Measurements from ENCODE around the gene APMAP.

APMAP gene

DNA sequence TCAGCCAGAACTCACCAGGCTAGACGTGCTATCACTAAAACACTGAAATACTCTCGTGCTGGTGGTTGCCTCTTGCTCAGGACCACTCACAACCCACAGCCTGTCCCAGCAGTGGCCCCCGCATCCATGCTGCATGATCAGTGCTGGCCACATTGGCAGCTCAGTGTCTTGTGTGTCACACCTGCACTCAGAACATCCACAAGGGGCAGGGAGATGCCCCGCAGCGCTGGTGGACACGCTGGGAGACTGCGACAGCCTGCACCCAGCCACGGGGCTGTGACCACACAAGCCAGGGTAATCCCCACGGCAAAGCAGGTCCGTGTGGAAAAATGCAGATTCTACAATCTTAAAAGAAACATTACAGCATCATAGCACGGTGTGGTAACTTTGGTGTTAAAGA is 23.9 kb upstream of the APMAP start:
- no peaks in the 10 kb centered on the region for H3K9me3 ChIP-seq (ENCODE audit: severe bottlenecking)
- no peak for TF ChIP-seq CTCF (IDR thresholded peaks at IDR 0.05; ENCODE audit: poor library complexity, severe bottlenecking)
- ATAC-seq (ENCODE audit: low read depth) (no peak), DNase-seq (ENCODE audit: low spot score) (peak; percentile 35)
- H3K4me1 ChIP-seq (ENCODE audit: insufficient read depth, poor library complexity, severe bottlenecking): peaks cover 6% of the 10 kb centered on the region
- H3K27ac ChIP-seq (ENCODE audit: poor library complexity, severe bottlenecking): no peak overlapping the region
- H3K4me3 ChIP-seq (ENCODE audit: severe bottlenecking): no peak overlapping the region
- H3K36me3 ChIP-seq (ENCODE audit: low read depth): no peaks in the 10 kb centered on the region
- H3K27me3 ChIP-seq (ENCODE audit: insufficient read depth, poor library complexity, severe bottlenecking): no peaks in the 10 kb centered on the region

- DNase-seq (ENCODE audit: low spot score): peak; percentile 21
- no peak overlapping the region for H3K27ac ChIP-seq (ENCODE audit: poor library complexity, severe bottlenecking)
- H3K4me1 ChIP-seq (ENCODE audit: insufficient read depth, poor library complexity, severe bottlenecking): peaks cover 6% of the 10 kb centered on the region
- H3K4me3 ChIP-seq (ENCODE audit: severe bottlenecking): no peak overlapping the region
- H3K9me3 ChIP-seq (ENCODE audit: severe bottlenecking): no peaks in the 10 kb centered on the region
- H3K27me3 ChIP-seq (ENCODE audit: insufficient read depth, poor library complexity, severe bottlenecking): no peaks in the 10 kb centered on the region
- no peaks in the 10 kb centered on the region for H3K36me3 ChIP-seq (ENCODE audit: low read depth)
- ATAC-seq (ENCODE audit: low read depth): no peak
- TF ChIP-seq CTCF (IDR thresholded peaks at IDR 0.05; ENCODE audit: poor library complexity, severe bottlenecking): no peak
These were observed 23.4 kb upstream of the APMAP start for GRCh38 chr20:25015986-25016385.

DNA sequence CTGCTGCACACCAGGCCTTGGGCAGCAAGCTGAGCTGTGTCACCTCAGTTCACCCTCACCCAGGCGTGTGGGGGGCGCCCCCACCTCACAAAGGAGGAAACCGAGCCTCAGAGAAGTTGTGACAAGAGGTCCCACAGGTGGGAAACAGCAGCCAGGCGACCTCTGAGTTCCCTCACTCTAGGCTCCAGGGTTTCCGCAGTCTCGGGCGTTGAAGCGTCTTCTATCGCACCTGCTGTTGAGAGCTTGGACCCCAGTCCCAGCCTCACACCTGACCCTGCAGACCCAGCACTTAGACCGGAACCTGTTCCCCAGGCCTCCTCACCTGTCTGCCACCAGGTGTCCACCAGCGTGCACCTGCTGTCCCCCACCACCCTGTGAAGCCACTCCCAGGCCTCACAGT is 22.3 kb upstream of the APMAP start:
- Histone ChIP-seq H3K27me3 (ENCODE audit: insufficient read depth, poor library complexity, severe bottlenecking) (no peaks in the 10 kb centered on the region), H3K4me3 (ENCODE audit: severe bottlenecking) (no peak overlapping the region), H3K9me3 (ENCODE audit: severe bottlenecking) (no peaks in the 10 kb centered on the region), H3K27ac (ENCODE audit: poor library complexity, severe bottlenecking) (no peak overlapping the region), H3K4me1 (ENCODE audit: insufficient read depth, poor library complexity, severe bottlenecking) (peaks cover 6% of the 10 kb centered on the region), H3K36me3 (ENCODE audit: low read depth) (no peaks in the 10 kb centered on the region)
- ATAC-seq (ENCODE audit: low read depth): no peak
- no peak for TF ChIP-seq CTCF (IDR thresholded peaks at IDR 0.05; ENCODE audit: poor library complexity, severe bottlenecking)
- DNase-seq (ENCODE audit: low spot score): peak; percentile 51

DNA sequence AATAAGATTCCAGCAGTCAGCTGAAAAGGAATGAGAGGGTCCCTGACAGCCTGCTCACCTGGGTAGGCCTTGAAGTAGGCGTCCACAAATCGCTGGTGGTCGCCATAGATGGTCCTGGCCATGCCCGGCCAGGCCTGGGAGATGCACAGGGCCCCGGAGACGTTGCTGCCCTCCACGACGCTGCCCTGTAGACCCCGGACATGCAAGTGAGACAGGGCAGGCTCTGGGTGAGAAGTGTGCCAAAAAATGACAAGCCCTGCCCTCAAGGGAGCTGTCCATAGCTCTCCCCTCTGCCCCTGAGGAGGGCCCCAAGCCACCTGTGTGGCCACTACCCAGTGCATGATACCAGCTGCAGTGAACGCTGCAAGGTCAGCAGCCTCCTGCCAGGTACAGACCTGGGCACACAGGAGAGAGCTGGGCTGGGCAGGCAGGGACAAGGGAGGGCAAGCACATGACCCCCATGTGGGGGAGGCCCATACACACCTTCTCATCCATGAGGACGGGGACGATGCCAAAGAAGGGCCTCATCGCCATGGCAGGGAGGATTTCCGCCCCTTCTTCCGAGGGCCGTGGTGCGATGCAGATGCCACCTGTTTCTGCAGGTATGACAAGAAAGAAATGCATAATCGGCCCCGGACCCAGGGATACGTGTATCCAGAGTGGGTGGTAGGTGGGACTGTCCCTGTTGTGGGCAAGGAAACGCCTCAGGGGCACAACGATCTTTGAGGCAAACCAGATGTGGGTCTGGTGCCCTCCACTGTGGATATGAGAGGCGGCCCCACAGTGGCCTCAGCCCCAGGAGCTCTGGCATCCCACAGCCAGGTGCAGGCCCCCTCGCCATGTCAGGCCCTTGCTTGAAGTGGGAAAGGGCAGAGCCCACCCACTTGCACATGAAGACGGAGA is 21.2 kb upstream of the APMAP start:
- Histone ChIP-seq H3K27me3 (ENCODE audit: insufficient read depth, poor library complexity, severe bottlenecking) (no peaks in the 10 kb centered on the region), H3K4me1 (ENCODE audit: insufficient read depth, poor library complexity, severe bottlenecking) (peaks cover 6% of the 10 kb centered on the region), H3K9me3 (ENCODE audit: severe bottlenecking) (no peaks in the 10 kb centered on the region), H3K27ac (ENCODE audit: poor library complexity, severe bottlenecking) (no peak overlapping the region), H3K36me3 (ENCODE audit: low read depth) (no peaks in the 10 kb centered on the region), H3K4me3 (ENCODE audit: severe bottlenecking) (no peak overlapping the region)
- DNase-seq (ENCODE audit: low spot score): peak; percentile 58
- no peak for TF ChIP-seq CTCF (IDR thresholded peaks at IDR 0.05; ENCODE audit: poor library complexity, severe bottlenecking)
- ATAC-seq (ENCODE audit: low read depth): no peak

DNA sequence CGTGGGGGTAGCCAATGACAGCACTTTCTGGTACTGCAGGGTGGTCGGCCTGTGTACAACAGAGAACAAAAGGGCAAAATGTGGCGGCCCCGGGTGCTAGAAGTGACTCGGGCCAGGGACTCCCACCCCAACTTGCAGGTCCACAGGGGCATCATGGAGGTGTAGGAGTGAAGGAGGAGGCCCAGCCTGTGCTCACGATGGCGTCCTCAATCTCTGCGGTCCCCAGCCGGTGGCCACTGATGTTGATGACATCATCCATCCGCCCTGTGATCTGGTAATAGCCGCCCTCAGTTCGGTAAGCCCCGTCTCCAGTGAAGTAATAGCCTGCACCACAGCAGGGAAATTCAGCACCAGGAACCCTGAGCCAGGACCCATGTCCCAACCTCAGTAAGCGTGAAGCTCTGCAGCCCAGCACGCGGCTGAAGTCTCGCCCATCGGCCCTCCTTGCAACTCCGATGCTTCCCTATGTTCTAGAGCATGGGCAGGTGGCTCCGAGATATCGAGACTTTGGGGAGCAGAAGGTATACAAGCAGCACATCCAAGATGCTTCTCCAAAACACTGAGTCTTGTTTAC is 20.2 kb upstream of the APMAP start:
- no peak overlapping the region for H3K4me3 ChIP-seq (ENCODE audit: severe bottlenecking)
- H3K9me3 ChIP-seq (ENCODE audit: severe bottlenecking): no peaks in the 10 kb centered on the region
- ATAC-seq (ENCODE audit: low read depth) (no peak), DNase-seq (ENCODE audit: low spot score) (no peak)
- peaks cover 6% of the 10 kb centered on the region for H3K4me1 ChIP-seq (ENCODE audit: insufficient read depth, poor library complexity, severe bottlenecking)
- no peaks in the 10 kb centered on the region for H3K27me3 ChIP-seq (ENCODE audit: insufficient read depth, poor library complexity, severe bottlenecking)
- H3K27ac ChIP-seq (ENCODE audit: poor library complexity, severe bottlenecking): no peak overlapping the region
- no peak for TF ChIP-seq CTCF (IDR thresholded peaks at IDR 0.05; ENCODE audit: poor library complexity, severe bottlenecking)
- no peaks in the 10 kb centered on the region for H3K36me3 ChIP-seq (ENCODE audit: low read depth)

All from RWPE2 (cell line).